LHCN-M2 (cell line): Measurements from ENCODE around the gene LYRM4. TPM values are rescaled to one million over a fixed set of nuclear protein-coding genes. Genes with fewer than 3 reads are reported as not detected.
"Not testable (repeated sequence)": the region's sequence is repeated elsewhere in the genome, so short reads cannot be mapped to it uniquely, and the experiment has no call there.

ENCODE experiments used
- DNase-seq: peaks from one replicate; pipeline ENCODE4 v3.0.0-alpha.2; 2012; ENCODE audit warnings: low read depth
- total RNA-seq: library from RNA; depleted of rRNA; stranded (reverse); fragments of >200 nt; gene quantifications from 2 replicates; pipeline ENCODE4 v1.2.3, GENCODE V29; 2014; rRNA removed

Gene LYRM4
- total RNA-seq, 1 experiment from 2014 or later, result 18.0 TPM

DNA sequence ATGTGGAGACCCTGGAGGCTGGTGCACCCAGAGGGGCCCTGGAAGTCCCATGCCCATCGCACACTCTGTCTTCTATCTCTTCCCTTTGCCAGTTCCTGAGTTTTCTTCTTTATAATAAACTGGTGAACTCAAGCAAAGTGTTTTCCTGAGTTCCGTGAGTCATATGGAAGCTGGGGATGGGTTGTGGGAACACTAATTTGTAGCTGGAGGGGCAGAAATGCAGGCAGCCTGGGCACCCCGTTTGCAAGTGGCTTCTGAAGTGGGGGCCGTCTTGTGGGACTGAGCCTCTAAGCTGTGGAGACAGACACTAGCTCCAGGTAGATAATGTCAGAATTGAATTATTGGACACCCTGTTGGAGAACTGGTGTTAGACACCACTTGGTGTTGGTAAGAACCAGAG lies 178.8 kb downstream of the LYRM4 start:
- DNase-seq, result no peak

DNA sequence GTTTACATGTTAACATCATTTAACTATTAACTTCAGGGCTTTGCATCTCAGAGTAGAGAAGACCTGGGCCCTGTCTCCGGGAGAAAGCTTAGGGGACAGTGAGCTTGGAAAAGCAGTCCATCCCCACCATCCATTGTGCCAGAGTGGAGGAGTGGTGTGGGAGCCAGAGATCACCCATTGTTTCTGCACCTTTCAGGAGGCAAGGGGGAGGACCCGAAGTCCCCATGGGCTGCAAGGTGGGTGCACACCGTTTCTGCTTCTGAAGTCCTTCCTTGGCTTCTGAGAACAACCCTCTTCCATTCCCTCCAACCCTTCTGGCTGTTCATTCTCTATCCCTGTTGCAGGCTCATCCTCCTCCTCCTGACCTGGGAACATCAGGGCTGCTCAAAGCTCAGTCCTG lies 179.6 kb downstream of the LYRM4 start:
- DNase-seq, result no peak

DNA sequence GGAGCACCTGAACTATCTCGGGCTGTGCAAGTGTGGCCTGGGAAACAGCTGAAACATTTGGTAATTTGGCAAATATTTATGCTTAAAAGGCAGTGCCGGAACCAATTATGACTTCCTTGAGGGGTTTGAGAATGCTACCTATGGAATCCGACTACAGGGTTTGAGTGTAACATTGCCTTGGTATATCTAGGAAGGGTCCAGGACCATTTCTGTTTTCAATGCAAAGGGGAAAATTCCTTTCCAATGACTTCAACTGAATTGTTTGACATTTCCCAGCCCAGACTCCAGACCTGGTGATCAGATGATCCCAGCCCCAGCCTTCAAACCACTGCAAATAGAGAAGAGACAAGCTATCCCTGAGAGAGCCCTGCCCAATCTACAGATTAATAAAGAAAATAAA lies 180.2 kb downstream of the LYRM4 start:
- DNase-seq, result no peak

DNA sequence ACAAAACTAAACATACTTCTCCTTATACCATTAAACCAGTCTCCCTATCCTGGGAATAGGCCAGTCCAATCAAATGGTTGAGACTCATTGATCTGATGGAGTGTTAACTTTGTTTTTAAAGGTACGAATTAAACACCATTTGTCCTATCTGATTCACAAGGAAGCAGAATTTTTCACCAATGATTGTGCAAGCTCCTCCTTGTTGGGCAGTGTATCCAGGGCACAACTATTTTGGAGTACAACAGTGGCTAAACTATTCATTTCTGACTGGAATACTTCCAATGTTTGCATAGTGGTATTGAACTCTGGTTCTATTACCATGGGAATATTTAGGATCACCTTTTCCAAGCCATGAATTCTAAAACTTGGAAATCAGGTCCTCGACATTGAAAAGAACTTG lies 181.1 kb downstream of the LYRM4 start:
- DNase-seq, result no peak

DNA sequence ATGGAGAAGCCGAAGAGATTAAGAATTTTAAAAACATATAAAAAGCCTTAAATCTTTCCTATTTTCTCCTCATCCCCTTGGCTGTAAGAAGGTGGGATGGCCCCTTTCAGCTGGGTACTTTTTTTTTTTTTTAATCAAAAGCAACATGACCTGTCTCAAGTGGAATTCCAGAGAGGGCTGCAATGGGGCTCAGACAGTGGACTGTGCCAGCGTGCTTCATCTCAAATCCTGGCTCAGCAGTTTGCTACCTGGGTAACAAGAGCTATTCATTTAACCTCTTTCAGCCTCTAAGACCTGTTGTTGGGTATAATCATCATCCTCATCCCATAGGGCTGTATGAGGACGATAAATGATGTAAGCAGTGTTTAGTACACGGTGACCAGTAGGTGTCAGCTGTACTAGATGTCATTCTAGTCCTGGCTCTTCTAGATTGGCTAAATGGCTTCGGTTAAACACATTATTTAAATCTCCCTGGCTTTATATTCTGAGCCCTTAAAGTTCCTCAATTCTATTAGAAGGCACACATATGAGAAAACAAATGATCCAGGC lies 182.6 kb downstream of the LYRM4 start:
- DNase-seq, result no peak

DNA sequence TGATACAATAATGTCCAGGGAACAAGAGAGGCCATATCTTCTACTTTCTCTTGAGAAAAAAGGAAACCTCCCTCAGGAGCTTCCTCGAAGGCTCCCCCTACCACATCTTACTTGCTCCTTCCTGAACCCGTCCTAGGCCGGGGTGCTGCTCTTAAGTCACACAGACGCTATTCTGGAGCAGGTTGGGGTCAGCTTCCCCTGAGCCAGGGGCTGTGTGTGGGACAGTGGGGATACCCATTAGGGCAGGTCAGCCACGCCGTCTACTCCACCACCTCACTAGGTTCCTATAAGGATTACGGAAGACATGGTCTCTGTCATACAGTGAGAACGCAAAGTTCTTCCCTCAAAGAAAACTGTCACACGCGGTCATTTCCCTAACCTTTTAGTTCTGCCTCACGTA lies 183.8 kb downstream of the LYRM4 start:
- DNase-seq, result no peak

DNA sequence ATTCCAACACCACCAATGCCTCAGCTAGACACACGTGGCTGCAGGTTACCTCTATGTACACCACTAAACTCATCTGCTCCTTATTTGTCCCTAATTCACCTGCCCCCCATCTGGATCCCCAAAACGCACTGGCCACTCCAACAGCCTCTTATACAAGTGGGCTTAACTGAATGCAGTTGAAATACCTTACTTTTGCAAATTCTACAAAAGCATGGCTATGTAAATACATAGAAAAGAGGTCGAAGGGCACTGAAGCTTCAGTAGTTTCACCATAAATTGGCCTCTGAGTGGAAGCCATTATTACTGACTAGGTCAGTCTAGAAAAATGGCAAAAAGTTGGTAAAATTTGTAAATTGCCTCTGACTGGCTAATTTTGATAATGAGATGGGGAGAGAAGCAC lies 186.8 kb downstream of the LYRM4 start:
- DNase-seq, result no peak

DNA sequence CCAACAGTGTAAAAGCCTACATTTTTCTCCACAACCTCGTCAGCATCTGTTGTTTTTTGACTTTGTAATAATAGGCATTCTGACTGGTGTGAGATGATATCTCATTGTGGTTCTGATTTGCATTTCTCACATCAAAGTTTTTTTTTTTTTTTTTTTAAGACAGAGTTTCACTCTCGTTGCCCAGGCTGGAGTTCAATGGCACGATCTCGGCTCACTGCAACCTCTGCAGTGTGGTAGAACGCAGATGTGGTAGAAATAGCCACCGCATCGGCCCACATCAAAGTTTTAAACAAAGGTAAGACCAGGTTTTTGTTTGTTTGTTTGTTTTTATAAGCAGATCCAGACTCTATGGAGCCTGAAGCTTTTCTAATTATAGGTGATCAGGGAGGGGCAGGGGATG lies 188.3 kb downstream of the LYRM4 start:
- DNase-seq, result no peak

DNA sequence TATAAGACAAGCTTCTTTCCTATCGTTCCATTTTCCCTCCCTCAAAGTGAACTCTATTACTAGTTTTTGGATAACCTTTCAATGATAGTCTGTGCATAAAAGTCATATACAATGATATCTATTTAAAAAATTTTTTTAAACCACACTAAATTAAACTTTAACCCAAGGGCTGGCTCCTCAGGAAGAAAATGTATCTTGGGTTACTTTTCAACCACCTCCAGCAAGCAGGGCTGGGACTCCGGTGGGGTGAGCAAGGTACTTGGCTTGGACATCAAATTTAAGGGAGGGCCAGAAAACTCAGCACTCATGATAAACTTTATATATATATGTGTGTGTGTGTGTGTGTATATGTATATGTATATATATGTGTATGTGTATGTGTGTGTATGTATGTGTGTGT lies 189.5 kb downstream of the LYRM4 start:
- DNase-seq, result no peak

DNA sequence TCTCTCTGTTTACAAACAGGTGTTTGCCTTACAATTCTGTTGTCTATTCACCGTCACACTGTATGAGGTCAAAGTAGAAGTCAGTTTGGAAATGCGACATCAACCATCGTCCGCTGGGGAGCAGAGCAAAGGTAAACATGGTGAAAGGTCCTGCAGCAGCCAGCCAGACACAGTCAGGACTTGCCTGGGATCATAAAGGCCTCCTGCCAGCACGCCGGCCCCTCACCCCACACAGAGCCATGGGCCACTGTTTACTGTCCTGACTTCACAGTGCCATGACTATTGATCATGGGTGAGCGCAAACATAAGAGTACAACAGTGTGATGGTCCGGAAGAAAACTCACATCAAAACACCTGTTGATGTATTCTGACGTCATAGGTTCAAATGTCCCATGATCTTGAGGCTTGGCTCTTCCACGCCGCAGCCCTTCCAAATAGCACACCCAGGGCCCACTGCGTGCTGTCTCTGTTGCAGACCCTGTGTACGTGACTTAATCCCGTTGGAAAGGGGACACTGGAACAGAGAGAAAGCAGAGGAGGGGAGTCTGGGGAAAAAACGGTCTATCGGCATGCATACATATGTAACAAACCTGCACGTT lies 192.5 kb downstream of the LYRM4 start:
- DNase-seq, result no peak

DNA sequence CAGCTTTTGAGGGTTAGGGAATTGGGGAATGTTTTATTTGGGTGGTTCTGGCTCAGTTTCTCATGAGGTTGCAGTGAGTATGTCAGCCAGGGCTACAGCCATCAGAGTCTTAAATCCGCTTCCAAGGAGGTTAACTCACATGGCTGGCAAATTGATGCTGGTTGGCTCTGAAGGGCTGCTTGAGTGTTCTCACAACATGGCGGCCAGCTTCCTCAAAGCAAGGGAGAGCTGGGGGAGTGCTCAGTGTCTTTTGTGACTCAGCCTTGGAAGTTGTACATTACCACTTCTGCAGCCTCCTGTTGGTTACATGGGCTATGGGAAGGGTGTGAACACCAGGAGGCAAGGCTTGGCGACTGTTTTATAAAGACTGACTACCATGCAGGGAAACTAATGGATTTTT lies 193.4 kb downstream of the LYRM4 start:
- no peak for DNase-seq

DNA sequence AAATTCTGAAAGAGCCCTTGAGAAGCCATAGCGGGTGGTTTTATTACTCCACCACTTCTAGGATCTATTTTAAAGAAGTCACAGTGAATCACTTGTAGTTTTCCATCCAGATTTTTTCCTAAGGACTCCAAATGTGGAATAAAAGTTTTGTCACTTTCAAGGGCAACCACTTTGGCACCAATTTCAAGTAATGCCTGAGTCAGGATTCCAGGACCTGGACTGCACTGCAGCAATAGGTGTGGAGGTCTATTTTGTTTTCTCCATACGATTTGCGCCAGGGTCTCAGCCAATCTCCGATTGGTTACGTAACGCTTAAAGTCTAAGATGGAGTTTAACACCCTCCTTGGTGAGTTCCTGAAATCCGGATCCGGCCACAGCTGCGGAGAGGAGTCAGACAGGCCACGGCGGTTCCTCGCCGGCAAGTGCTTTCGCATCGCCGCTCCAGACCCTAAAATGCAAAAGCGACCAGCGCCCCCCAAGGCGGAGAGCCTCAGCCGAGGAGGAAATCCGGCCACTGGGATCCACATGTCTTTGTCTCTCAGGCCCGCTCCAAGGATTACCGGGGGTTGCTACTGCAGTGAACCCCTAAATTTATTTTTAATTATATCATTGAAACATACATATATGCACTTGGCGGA lies 194.2 kb downstream of the LYRM4 start:
- DNase-seq, result no peak

DNA sequence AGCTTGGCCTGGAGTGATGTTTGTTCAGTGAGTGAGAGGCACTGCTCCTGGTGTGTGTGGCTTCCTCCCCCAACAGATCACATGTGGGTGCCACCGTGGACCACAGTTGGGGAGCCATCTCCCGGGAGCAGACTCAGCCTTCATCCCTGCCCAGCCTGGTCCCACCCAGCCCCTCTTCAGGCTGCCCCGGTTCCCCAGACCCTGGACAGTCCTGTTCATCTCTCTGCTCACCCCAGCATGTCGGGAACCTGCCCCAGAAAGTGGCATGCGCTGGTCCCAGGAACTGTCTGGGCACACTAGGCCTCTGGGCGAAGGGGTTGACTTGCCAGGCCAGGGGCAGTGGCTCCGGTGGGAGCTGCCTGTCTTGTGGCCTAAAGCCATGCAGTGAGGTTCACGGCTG lies 197.1 kb downstream of the LYRM4 start:
- no peak for DNase-seq

DNA sequence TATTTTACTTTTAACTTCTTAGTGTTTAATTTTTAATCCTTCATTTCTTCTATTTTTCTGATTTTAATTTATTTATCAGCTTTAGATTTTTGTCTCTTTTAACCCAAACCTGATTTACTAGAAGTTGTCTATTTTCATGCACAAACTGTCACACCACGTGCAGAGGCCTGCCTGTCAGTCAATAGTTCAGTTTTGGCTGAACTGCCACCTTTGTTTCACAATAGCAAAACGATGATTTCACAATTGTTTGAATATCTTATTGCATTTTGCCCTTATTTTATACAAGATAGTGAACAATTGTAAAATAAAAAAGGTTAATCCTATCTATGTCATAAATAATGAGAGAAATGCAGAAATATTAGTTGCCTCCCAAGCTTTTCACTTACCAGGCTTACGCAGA lies 199.6 kb downstream of the LYRM4 start:
- no peak for DNase-seq

DNA sequence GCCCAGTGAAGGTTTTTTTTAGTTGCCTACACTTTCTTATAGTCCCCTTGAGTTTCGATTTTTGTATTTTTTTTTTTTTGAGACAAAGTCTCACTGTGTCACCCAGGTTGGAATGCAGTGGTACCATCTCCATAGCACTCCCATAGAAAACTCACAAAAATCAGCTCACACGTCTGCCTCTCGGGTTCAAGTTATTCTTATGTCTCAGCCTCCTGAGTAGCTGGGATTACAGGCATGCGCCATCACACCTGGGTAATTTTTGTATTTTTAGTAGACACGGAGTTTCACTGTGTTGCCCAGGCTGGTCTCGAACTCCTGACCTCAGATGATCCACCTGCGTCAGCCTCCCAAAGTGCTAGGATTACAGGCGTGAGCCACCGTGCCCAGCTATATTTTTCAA lies 200.3 kb downstream of the LYRM4 start:
- not testable (repeated sequence) for DNase-seq

DNA sequence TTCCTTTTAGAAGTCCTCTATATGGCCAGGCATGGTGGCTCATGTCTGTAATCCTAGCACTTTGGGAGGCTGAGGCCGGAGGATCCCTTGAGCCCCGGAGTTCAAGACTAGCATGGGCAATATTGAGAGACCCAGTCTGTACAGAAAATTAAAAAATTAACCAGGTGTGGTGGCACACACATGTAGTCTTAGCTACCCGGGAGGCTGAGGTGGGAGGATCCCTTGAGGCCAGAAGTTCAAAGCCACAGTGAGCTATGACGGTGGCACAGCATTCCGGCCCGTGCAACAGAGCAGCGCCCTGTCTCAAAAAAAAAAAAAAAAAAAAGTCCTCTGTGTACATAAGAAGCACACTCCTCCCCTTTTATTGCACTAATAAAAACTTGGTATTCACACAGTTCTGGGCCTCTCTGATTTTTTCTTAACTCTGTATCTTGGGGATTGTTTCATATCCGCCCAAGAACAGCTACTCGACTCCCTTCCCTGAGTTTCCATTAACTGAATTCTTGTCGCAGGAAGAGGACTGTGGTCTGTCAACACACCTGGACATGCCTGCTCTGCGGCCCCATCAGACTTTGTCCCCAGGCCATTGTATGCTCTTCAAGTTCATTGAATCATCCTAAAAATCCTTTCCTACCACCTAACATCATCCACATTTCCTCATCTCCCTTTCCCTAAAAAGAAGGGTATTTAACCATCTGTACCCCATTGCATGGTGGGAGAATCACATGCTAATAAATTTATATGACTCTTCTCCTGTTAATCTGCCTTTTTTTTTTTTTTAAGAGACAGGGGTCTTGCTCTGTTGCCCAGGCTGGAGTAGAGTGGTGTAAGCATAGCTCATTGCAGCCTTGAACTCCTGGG lies 201.5 kb downstream of the LYRM4 start:
- no peak for DNase-seq

Other genes starting within 250 kb of the LYRM4 start
- 0.29 and 0.38 TPM in 2 replicates for gene PPP1R3G, start 175.6 kb downstream of the LYRM4 start, total RNA-seq
- gene FARS2, start 563 bp upstream of the LYRM4 start, total RNA-seq, result 10.3 and 11.5 TPM in 2 replicates